Natural killer cell (primary cell): ENCODE measurements around the gene TH. TPM values are rescaled to one million over a fixed set of nuclear protein-coding genes. Genes with fewer than 3 reads are reported as not detected.

Source experiments
- ATAC-seq, 3 donors: fragments of 150-1000 bp in 2 of 3; fragments of 200-7000 bp in 1 of 3; cut with Tn5 transposase; 1 replicate in 1 of 3; 2 replicates in 2 of 3; pipeline ENCODE4 v1.10.0; 2021; ENCODE audit warnings: mild to moderate bottlenecking in 2 of 3, moderate library complexity in 2 of 3
- DNase-seq, 2 donors: peaks; one replicate each; pipeline versions ENCODE4 v3.0.0 to v3.0.0-alpha.2; 2013 to 2021; ENCODE audit warnings: mixed read lengths in 1 of 2
- H3K27ac ChIP-seq: one replicate; pipeline ENCODE4 v1.5.1; 2013; ENCODE audit warnings: mild to moderate bottlenecking, low read length
- H3K27me3 ChIP-seq: one replicate; pipeline ENCODE4 v1.6.1; 2013; ENCODE audit warnings: low read length; ENCODE audit not compliant: control insufficient read depth, insufficient read depth
- H3K36me3 ChIP-seq: one replicate; pipeline ENCODE4 v1.6.1; 2013; ENCODE audit warnings: low read length; ENCODE audit not compliant: control insufficient read depth, insufficient read depth
- H3K4me1 ChIP-seq: one replicate; pipeline ENCODE4 v1.6.1; 2013; ENCODE audit warnings: low read length; ENCODE audit not compliant: control insufficient read depth, insufficient read depth
- H3K4me3 ChIP-seq: one replicate; pipeline ENCODE4 v1.5.1; 2013; ENCODE audit warnings: low read length
- H3K9me3 ChIP-seq: one replicate; pipeline ENCODE4 v1.6.1; 2013; ENCODE audit warnings: low read length; ENCODE audit not compliant: control insufficient read depth, insufficient read depth
- H3K27ac Mint-ChIP-seq, 2 donors: one replicate each; pipeline ENCODE4 v1.8.0; 2022; ENCODE audit warnings: mild to moderate bottlenecking in 2 of 2, mixed read lengths in 2 of 2, moderate library complexity in 1 of 2
- H3K27me3 Mint-ChIP-seq, 2 donors: one replicate each; pipeline ENCODE4 v1.8.0; 2022; ENCODE audit warnings: low read depth in 2 of 2, mixed read lengths in 2 of 2
- H3K36me3 Mint-ChIP-seq: one replicate; pipeline ENCODE4 v1.8.0; 2022; ENCODE audit warnings: mixed read lengths
- H3K4me1 Mint-ChIP-seq, 2 donors: one replicate each; pipeline ENCODE4 v1.8.0; 2022; ENCODE audit warnings: mixed read lengths in 2 of 2
- H3K4me3 Mint-ChIP-seq: one replicate; pipeline ENCODE4 v1.8.0; 2022; ENCODE audit warnings: mild to moderate bottlenecking, moderate library complexity, mixed read lengths
- H3K9me3 Mint-ChIP-seq, 2 donors: one replicate each; pipeline ENCODE4 v1.8.0; 2022; ENCODE audit warnings: mixed read lengths in 2 of 2
- WGBS: methylation state at CpG from one replicate; pipeline ENCODE4 v1.1.7; 2013; ENCODE audit warnings: missing lambda C conversion rate; ENCODE audit not compliant: insufficient coverage; 5-methylcytosine and 5-hydroxymethylcytosine counted together
- intact Hi-C: fragments of 100-400 bp; cut with micrococcal nuclease; formaldehyde crosslinking; loops from one replicate; pipeline ENCODE4 v1.14.2; 2022
- total RNA-seq, 4 donors: library from RNA; stranded (reverse); fragments of 120-200 nt in 1 of 4; gene quantifications; one replicate each; pipeline versions ENCODE4 v1.2.3 to v1.2.4, GENCODE V29; 2013 to 2022
- TF ChIP-seq, protein P1 (sequence below): fragments of 200-600 bp; IDR thresholded peaks from one replicate; pipeline ENCODE4 v1.8.0; 2022; ENCODE audit warnings: antibody characterized with exemption

TH gene
- total RNA-seq, 3 donors from 2014 or later (not counting 1 experiment from before 2014, with no cell fraction given) = not detected

DNA sequence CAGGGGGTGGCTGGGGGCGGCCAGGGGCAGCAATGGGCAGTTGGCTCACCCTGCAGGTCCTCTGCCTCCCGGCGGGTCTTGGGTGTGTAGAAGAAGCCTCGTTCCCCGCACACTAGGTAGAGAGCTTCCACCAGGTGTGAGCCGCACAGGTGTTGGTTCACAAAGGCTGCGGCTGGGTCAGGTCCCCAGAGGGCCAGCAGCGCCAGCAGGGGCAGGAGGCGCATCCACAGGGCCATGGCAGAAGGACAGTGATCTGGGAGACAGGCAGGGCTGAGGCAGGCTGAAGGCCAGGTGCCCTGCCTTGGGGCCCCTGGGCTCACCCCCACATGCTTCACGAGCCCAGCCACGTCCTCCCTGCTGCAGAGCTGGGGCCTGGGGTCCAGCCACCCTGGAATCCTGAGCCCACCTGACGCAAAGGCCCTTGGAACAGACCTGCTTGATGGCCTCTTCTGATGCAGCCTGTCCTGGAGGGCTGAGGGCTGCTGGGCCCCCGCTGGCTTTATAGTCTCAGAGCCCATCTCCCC is 10.8 kb downstream of the TH start, which contains the start of gene INS:
Gene INS (minus strand): TSS at position 474 of the 524 bp plus-strand sequence. CDS start 238 bp downstream, at position 236.
- H3K27ac ChIP-seq = no peak within 1 kb of the TSS
- 88% methylated on average over 13 of the region's 13 CpGs for WGBS
- intact Hi-C loops = no loop called here
- no peak within 1 kb of the TSS for H3K27ac Mint-ChIP-seq
- TF ChIP-seq, protein P1, sequence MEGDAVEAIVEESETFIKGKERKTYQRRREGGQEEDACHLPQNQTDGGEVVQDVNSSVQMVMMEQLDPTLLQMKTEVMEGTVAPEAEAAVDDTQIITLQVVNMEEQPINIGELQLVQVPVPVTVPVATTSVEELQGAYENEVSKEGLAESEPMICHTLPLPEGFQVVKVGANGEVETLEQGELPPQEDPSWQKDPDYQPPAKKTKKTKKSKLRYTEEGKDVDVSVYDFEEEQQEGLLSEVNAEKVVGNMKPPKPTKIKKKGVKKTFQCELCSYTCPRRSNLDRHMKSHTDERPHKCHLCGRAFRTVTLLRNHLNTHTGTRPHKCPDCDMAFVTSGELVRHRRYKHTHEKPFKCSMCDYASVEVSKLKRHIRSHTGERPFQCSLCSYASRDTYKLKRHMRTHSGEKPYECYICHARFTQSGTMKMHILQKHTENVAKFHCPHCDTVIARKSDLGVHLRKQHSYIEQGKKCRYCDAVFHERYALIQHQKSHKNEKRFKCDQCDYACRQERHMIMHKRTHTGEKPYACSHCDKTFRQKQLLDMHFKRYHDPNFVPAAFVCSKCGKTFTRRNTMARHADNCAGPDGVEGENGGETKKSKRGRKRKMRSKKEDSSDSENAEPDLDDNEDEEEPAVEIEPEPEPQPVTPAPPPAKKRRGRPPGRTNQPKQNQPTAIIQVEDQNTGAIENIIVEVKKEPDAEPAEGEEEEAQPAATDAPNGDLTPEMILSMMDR = no peak
- H3K9me3 Mint-ChIP-seq = no peaks in the 10 kb centered on the region
- H3K4me1 ChIP-seq = no peaks in the 10 kb centered on the region
- DNase-seq = no peak
- no peaks in the 10 kb centered on the region for H3K27me3 ChIP-seq
- no peak within 1 kb of the TSS for H3K4me3 Mint-ChIP-seq
- no peaks in the 10 kb centered on the region for H3K27me3 Mint-ChIP-seq
- no peaks in the 10 kb centered on the region for H3K9me3 ChIP-seq
- H3K4me3 ChIP-seq = no peak within 1 kb of the TSS
- no peaks in the 10 kb centered on the region for H3K36me3 ChIP-seq
- no peaks in the 10 kb centered on the region for H3K36me3 Mint-ChIP-seq
- no peaks in the 10 kb centered on the region for H3K4me1 Mint-ChIP-seq
- ATAC-seq = no peak

DNA sequence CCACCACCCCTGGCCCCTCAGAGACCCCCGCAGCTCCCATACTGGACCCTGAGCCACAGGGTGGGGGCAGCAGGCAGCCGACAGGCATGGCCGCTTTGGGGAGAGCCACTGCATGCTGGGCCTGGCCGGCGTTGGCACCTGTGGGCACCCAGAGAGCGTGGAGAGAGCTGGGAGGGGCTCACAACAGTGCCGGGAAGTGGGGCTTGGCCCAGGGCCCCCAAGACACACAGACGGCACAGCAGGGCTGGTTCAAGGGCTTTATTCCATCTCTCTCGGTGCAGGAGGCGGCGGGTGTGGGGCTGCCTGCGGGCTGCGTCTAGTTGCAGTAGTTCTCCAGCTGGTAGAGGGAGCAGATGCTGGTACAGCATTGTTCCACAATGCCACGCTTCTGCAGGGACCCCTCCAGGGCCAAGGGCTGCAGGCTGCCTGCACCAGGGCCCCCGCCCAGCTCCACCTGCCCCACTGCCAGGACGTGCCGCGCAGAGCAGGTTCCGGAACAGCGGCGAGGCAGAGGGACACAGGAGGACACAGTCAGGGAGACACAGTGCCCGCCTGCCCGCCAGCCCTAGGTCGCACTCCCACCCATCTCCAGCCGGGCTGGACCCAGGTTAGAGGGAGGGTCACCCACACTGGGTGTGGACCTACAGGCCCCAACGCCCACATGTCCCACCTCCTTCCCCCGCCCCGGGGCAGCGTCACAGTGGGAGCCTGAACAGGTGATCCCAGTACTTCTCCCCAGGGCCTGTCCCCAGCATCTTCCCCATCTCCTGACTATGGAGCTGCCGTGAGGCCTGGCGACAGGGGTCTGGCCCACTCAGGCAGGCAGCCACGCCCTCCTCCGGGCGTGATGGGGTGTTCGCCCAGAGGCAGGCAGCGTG is 11.8 kb downstream of the TH start:
- ATAC-seq (no peak), DNase-seq (no peak)
- no peaks in the 10 kb centered on the region for H3K9me3 ChIP-seq
- no peaks in the 10 kb centered on the region for H3K9me3 Mint-ChIP-seq
- no peak overlapping the region for H3K27ac ChIP-seq
- H3K4me3 ChIP-seq = no peak overlapping the region
- intact Hi-C loops = no loop called here
- H3K27me3 Mint-ChIP-seq = no peaks in the 10 kb centered on the region
- no peaks in the 10 kb centered on the region for H3K4me1 Mint-ChIP-seq
- no peaks in the 10 kb centered on the region for H3K27me3 ChIP-seq
- TF ChIP-seq, protein P1 = no peak
- no peaks in the 10 kb centered on the region for H3K36me3 ChIP-seq
- H3K36me3 Mint-ChIP-seq = no peaks in the 10 kb centered on the region
- WGBS = 84% methylated on average over 36 of the region's 36 CpGs
- H3K27ac Mint-ChIP-seq = no peak overlapping the region
- H3K4me3 Mint-ChIP-seq = no peak overlapping the region
- no peaks in the 10 kb centered on the region for H3K4me1 ChIP-seq

DNA sequence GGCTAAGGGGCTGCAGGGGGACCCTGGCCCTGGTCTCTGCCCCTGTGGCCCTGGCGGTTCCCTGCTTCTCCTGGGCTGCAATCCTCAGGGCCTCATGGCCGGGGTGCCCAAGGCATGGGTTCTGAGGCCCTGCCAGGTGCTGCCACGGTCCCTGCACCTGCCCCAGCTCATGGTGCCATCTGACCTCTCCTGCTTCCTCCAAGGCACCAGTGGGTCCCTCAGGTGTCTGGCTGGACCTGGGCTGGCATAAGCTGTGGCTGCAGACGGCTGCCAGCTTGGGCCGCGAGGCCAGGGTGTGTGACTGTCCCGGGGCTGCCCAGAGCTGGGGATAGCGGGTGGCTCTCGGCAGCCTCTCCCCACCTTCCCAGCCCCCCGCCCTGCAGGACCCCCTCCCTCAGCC is 12.6 kb downstream of the TH start:
- 87% methylated on average over 6 of the region's 10 CpGs for WGBS
- Histone ChIP-seq H3K4me3 (no peak overlapping the region), H3K4me1 (no peaks in the 10 kb centered on the region), H3K27me3 (no peaks in the 10 kb centered on the region), H3K36me3 (no peaks in the 10 kb centered on the region), H3K27ac (no peak overlapping the region), H3K9me3 (no peaks in the 10 kb centered on the region)
- H3K27ac Mint-ChIP-seq = no peak overlapping the region
- TF ChIP-seq, protein P1 = no peak
- no peaks in the 10 kb centered on the region for H3K27me3 Mint-ChIP-seq
- no peaks in the 10 kb centered on the region for H3K9me3 Mint-ChIP-seq
- H3K4me1 Mint-ChIP-seq = no peaks in the 10 kb centered on the region
- no peak overlapping the region for H3K4me3 Mint-ChIP-seq
- ATAC-seq (no peak), DNase-seq (no peak)
- no peaks in the 10 kb centered on the region for H3K36me3 Mint-ChIP-seq
- intact Hi-C loops = no loop called here
